ENCODE measurements around the gene SPIRE1.

DNA sequence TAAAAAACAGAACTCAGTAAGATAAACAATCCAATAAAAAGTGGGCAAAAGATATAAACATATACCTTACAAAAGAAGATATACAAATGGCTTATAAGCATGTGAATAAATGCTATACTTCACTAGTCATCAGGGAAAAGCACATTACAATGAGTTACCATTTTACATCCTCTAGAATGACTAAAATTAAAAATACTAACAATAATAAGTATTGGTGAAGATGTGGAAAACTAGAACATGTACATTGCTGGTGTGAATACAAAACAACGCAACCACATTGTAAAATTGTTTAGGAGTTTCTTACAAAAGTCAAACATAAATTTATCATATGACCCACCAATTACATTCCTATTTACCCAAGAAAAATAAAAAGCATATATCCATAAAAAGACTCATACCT lies 80.1 kb downstream of the SPIRE1 start:
- TF ChIP-seq, protein P1, sequence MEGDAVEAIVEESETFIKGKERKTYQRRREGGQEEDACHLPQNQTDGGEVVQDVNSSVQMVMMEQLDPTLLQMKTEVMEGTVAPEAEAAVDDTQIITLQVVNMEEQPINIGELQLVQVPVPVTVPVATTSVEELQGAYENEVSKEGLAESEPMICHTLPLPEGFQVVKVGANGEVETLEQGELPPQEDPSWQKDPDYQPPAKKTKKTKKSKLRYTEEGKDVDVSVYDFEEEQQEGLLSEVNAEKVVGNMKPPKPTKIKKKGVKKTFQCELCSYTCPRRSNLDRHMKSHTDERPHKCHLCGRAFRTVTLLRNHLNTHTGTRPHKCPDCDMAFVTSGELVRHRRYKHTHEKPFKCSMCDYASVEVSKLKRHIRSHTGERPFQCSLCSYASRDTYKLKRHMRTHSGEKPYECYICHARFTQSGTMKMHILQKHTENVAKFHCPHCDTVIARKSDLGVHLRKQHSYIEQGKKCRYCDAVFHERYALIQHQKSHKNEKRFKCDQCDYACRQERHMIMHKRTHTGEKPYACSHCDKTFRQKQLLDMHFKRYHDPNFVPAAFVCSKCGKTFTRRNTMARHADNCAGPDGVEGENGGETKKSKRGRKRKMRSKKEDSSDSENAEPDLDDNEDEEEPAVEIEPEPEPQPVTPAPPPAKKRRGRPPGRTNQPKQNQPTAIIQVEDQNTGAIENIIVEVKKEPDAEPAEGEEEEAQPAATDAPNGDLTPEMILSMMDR (IDR thresholded peaks at IDR 0.05) = no peak
- TF ChIP-seq POLR2A (IDR thresholded peaks at IDR 0.05) = no peak
